EH (cell line): ENCODE results near the gene CBLC.
"Not testable (repeated sequence)": the region's sequence is repeated elsewhere in the genome, so short reads cannot be mapped to it uniquely, and the experiment has no call there.

Source experiments
- DNase-seq: peaks from one replicate; pipeline ENCODE4 v3.0.0-alpha.2; 2015; ENCODE audit warnings: low read depth

CBLC gene

GRCh38 chr19:44765033-44765948 is 12.4 kb upstream of the CBLC start:
- DNase-seq: peak; percentile 49

DNA sequence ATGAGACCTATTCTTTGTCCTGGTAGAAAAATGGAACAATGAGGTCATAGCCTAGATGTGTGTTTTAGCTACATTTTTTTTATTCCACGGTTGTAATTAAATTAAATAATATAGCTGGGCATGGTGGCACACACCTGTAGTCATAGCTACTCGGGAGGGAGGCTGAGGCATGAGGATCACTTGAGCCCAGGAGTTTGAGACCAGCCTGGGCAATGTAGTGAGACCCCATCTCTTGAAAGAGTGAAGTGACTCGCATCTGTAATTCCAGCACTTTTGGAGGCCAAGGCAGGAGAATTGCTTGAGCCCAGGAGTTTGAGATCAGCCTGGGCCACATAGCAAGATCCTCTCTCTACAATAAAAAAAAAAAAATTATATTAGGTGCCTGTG is 11.7 kb upstream of the CBLC start:
- DNase-seq: no peak

GRCh38 chr19:44767295-44768180 is 10.2 kb upstream of the CBLC start:
- DNase-seq: no peak

DNA sequence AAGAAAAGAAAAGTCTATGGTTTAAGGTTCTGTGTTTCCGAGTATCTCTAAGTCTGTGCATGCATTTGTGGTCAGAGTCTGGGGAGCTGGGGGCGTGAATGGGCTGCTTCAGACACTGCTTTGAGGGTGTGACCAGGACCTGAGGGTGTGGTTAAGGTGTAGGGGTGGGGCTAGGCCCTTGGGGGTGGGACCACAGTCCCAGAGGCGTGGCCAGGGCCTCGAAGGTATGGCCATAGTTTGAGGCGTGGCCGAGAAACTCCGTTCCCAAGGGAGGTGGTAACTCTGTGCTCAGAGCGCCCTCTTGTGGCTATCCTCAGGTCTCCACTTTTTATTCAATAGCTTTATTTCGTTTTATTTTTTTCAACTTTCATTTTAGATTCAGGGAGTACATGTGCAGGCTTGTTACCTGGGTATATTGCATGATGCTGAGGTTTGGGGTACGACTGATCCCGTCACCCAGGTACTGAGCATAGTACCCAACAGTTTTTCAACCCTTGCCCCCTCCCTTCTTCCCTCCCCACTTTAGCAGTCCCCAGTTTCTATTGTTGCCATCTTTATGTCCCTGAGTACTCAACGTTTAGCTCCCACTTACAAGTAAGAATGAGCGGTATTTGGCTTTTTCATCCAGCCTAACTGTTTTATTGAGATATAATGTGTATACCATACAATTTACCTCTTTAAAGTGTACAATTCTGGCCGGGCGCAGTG is 7.0 kb upstream of the CBLC start:
- peak; percentile 94 for DNase-seq

- not testable (repeated sequence) for DNase-seq
These were observed 5.5 kb upstream of the CBLC start for GRCh38 chr19:44772144-44772543.

- peak; percentile 38 for DNase-seq
These were observed 4.7 kb upstream of the CBLC start for GRCh38 chr19:44772959-44773358.

DNA sequence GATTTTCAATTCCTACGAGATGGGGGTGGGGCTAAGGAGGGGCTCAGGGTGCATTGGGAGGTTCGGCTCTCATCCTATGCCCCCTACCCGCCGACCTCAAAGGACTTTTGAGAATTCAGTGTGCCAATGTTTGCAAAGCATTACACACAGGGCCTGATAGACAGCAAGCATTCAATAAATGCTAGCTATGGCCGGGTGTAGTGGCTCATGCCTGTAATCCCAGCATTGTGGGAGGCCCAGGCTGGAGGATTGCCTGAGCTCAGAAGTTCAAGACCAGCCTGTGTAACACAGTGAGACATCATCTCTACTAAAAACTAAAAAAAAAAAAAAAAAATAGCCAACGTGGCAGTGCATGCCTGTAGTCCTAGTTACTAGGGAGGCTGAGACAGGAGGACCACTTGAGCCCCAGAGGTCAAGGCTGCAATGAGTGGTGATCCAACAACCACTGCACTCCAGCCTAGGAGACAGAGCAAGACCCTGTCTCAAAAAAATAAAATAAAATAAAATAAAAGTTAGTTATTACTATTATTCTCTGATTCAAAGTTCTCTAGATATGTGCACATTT is 1.9 kb upstream of the CBLC start:
- no peak for DNase-seq

DNA sequence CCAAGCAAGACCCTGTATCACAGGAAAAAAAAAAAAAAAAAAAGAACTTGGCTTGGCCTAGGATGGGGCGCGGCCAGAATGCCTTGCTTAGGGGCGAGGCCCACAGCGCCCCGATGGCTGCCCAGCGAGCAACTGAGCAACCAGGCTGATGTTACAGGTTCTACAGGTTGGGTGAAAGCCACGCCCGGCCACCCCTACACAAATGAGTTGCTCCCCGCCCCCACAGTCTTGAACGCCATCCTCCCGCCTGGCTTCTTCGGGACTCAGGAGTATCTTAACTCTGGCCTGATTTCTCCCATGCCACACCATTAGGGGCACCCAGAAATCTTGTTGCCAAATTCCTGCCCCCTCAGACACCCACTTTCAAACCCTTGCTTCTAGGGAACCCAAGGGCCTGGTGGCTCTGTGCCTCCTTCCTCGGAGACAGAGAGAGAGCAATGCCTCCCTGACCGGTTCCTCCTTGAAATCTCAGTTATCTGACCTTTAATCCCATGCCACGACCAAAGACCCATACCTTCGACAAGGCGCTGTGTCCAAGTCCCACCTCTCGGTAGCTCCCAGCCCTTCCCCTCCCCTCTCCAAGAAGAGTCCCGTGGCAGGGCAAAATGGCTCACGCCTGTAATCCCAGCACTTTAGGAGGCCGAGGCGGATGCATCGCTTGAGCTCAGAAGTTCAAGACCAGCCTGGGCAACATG is 1.1 kb upstream of the CBLC start:
- no peak for DNase-seq

GRCh38 chr19:44779150-44779549 is 1.5 kb downstream of the CBLC start:
- DNase-seq: no peak

DNA sequence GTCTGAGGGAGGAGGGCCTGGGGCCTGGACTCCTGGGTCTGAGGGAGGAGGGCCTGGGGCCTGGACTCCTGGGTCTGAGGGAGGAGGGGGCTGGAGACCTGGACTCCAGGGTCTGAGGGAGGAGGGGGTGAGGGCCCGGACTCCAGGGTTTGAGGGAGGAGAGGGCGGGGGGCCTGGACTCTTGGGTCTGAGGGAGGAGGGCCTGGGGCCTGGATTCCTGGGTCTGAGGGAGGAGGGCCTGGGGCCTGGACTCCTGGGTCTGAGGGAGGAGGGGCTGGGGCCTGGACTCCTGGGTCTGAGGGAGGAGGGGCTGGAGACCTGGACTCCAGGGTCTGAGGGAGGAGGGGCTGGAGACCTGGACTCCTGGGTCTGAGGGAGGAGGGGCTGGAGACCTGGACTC is 4.0 kb downstream of the CBLC start:
- DNase-seq: not testable (repeated sequence)

DNA sequence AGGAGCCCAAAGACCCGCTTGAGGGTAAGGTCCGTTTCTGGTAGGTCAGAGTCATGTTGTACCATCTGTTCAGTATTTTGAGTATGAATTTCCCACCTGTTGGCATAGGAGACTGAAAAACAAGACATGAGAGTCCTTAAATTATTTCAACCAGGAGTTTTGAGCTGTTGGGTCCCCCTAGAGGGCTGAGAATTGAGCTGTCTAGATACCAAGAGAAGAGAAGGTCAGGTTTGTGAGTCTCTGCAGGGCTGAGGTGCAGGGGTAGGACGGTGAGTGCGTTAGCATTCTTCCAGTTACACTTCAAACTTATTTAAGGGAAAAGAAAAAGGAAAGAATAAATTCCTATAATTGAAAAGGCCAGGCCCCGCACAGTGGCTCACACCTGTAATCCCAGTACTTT is 5.0 kb downstream of the CBLC start:
- no peak for DNase-seq

- DNase-seq: no peak
These were observed 5.9 kb downstream of the CBLC start for GRCh38 chr19:44783545-44783944.

DNA sequence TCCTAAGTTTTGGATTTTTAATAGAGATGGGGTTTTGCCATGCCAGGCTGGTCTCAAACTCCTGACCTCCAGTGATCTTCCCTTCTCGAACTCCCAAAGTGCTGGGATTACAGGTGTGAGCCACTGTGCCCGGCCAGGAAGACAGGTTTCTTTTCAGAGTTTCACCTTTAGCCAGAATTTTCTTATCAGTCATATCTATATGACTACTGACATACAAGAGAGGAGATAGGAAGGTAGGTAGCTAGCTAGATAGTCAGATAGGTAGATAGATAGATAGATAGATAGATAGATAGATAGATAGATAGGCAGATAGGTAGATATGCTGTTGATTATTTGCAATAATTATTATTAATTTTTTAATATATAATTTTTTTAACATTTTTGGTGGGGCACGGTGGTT is 7.6 kb downstream of the CBLC start:
- DNase-seq: no peak

DNA sequence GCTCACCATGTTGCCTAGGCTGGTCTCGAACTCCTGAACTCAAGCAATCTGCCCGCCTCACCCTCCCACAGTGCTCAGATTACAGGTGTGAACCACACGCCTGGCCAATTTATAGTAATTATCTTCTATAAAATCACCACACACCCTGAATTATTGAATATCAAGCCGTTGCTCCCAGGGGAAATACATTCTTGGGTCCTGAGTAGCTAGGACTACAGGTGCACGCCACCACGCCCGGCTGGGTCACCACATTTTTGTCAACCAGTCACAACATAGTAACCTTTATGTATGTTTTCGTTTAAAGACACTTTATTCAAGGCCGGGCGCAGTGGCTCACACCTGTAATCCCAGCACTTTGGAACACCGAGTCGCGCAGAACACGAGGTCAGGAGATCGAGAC is 8.3 kb downstream of the CBLC start:
- DNase-seq: no peak

- DNase-seq: no peak
These were observed 11.3 kb downstream of the CBLC start for GRCh38 chr19:44788971-44789370.

DNA sequence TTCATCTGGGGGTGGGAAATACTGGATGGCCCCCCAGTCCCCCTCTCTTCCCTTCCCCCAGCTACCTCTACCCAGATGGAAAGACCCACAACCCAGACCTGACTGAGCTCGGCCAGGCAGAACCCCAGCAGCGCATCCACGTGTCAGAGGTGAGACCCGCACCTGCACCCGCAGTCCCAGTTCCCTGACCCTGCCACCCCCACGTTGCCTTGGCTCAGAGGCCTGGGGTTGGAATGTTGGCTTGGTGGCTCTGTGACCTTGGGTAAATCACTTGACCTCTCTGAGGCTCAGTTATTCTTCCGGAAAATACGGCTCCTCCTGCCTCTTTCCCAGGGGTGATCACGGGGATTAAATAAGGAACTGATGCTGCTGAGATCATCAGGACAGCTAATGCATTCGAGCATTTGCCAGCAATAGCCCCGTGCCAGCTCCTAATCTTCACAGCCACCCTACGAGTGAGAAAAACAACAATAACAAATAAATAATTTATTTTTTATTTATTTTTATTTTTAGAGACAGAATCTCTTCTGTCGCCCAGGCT is 12.3 kb downstream of the CBLC start:
- no peak for DNase-seq

DNA sequence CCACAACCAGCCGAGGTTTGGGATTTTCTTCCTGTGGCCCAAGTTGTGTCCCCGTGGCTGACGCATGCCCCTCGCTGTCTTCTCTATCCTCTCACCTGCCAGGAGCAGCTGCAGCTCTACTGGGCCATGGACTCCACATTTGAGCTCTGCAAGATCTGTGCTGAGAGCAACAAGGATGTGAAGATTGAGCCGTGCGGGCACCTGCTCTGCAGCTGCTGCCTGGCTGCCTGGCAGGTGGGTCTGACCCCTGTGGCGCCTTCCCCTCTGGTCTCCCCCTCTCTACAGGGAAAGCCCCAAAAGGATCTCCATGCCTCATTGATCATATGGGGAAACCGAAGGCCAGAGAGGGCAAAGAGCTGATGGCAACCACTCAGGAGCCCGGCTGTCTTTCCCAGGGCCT is 14.6 kb downstream of the CBLC start:
- no peak for DNase-seq

DNA sequence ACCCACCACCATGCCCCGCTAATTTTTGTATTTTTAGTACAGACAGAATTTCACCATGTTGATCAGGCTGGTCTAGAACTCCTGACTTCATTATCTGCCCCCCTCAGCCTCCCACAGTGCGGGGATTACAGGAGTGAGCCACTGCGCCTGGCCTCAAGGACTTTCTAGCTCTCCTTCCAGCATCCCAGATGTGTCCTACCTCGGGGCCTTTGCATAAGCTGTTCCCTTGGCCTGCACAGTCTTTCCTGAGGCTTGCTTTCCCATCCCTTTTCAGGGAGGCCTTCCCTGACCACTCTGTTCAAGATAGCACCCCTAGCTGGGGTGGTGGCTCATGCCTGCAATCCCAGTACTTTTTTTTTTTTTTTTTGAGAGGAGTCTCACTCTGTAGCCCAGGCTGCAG is 16.9 kb downstream of the CBLC start:
- no peak for DNase-seq

DNA sequence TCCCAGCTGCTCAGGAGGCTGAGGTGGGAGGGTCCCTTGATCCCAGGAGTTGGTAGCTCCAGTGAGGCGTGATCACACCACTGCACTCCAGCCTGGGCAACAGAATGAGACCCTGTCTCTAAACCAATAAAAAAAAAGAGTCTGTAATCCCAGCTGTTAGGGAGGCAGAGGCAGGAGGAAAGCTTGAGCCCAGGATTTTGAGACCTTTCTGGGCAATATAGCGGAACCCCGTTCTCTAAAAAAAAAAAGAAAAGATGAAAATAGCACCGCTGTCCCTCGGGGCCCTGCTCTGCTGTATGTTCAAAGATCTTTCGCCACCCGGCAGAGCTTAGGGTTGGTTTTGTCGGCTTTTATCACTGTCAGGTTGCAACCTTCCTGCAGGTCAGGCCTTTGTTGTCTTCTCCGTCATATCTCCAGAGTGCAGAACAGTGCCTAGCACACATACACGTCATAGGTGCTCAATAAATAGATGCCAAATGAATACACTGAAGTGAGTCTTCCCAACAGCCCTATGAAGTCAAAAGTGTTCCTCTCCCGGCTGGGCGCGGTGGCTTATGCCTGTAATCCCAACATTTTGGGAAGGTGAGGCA is 17.8 kb downstream of the CBLC start:
- no peak for DNase-seq

- peak; percentile 11 for DNase-seq
These were observed 19.0 kb downstream of the CBLC start for GRCh38 chr19:44796701-44797115.
